Measurements from ENCODE around the gene EFR3B. TPM values are rescaled to one million over a fixed set of nuclear protein-coding genes. Genes with fewer than 3 reads are reported as not detected.

EFR3B gene
- total RNA-seq, 1 experiment from 2014 or later, result 7.9 TPM

GRCh38 chr2:25056098-25056821, 14.4 kb downstream of the EFR3B start:
- DNase-seq (ENCODE audit: low read depth, low spot score), result peak; percentile 34
- in situ Hi-C loops (cut with HindIII; ENCODE audit: low pct_unique_long_range_greater_than_20kb, low sequenced_read_pairs), result no loop called here

GRCh38 chr2:25062511-25062917, 20.6 kb downstream of the EFR3B start:
- DNase-seq (ENCODE audit: low read depth, low spot score), result peak; percentile 100
- in situ Hi-C loops (cut with HindIII; ENCODE audit: low pct_unique_long_range_greater_than_20kb, low sequenced_read_pairs), result no loop called here

GRCh38 chr2:25063876-25064660, 22.2 kb downstream of the EFR3B start:
- DNase-seq (ENCODE audit: low read depth, low spot score), result peak; percentile 41
- in situ Hi-C loops (cut with HindIII; ENCODE audit: low pct_unique_long_range_greater_than_20kb, low sequenced_read_pairs), result no loop called here

- DNase-seq (ENCODE audit: low read depth, low spot score), result no peak
- in situ Hi-C loops (cut with HindIII; ENCODE audit: low pct_unique_long_range_greater_than_20kb, low sequenced_read_pairs), result no loop called here
Observed at GRCh38 chr2:25065768-25066167, 23.9 kb downstream of the EFR3B start.

GRCh38 chr2:25066455-25066854, 24.6 kb downstream of the EFR3B start:
- in situ Hi-C loops (cut with HindIII; ENCODE audit: low pct_unique_long_range_greater_than_20kb, low sequenced_read_pairs), result no loop called here

GRCh38 chr2:25068217-25068616, 26.3 kb downstream of the EFR3B start:
- in situ Hi-C loops (cut with HindIII; ENCODE audit: low pct_unique_long_range_greater_than_20kb, low sequenced_read_pairs), result no loop called here
- DNase-seq (ENCODE audit: low read depth, low spot score), result no peak

More at GRCh38 chr2:25066455-25066854, 24.6 kb downstream of the EFR3B start:
- DNase-seq (ENCODE audit: low read depth, low spot score), result no peak

- DNase-seq (ENCODE audit: low read depth, low spot score), result no peak
- in situ Hi-C loops (cut with HindIII; ENCODE audit: low pct_unique_long_range_greater_than_20kb, low sequenced_read_pairs), result no loop called here
Observed at GRCh38 chr2:25071966-25072365, 30.1 kb downstream of the EFR3B start.

- in situ Hi-C loops (cut with HindIII; ENCODE audit: low pct_unique_long_range_greater_than_20kb, low sequenced_read_pairs), result no loop called here
Observed at GRCh38 chr2:25072606-25073005, 30.7 kb downstream of the EFR3B start.

GRCh38 chr2:25073025-25073424, 31.1 kb downstream of the EFR3B start:
- in situ Hi-C loops (cut with HindIII; ENCODE audit: low pct_unique_long_range_greater_than_20kb, low sequenced_read_pairs), result no loop called here
- no peak for DNase-seq (ENCODE audit: low read depth, low spot score)

More at GRCh38 chr2:25072606-25073005, 30.7 kb downstream of the EFR3B start:
- no peak for DNase-seq (ENCODE audit: low read depth, low spot score)

GRCh38 chr2:25073914-25074313, 32.0 kb downstream of the EFR3B start:
- in situ Hi-C loops (cut with HindIII; ENCODE audit: low pct_unique_long_range_greater_than_20kb, low sequenced_read_pairs), result no loop called here
- DNase-seq (ENCODE audit: low read depth, low spot score), result no peak

- in situ Hi-C loops (cut with HindIII; ENCODE audit: low pct_unique_long_range_greater_than_20kb, low sequenced_read_pairs), result no loop called here
- DNase-seq (ENCODE audit: low read depth, low spot score), result no peak
Observed at GRCh38 chr2:25074826-25075225, 33.0 kb downstream of the EFR3B start.

- in situ Hi-C loops (cut with HindIII; ENCODE audit: low pct_unique_long_range_greater_than_20kb, low sequenced_read_pairs), result no loop called here
- peak; percentile 81 for DNase-seq (ENCODE audit: low read depth, low spot score)
Observed at GRCh38 chr2:25076749-25077148, 34.9 kb downstream of the EFR3B start.

- in situ Hi-C loops (cut with HindIII; ENCODE audit: low pct_unique_long_range_greater_than_20kb, low sequenced_read_pairs), result no loop called here
- DNase-seq (ENCODE audit: low read depth, low spot score), result no peak
Observed at GRCh38 chr2:25077789-25078169, 35.9 kb downstream of the EFR3B start.

- DNase-seq (ENCODE audit: low read depth, low spot score), result no peak
- in situ Hi-C loops (cut with HindIII; ENCODE audit: low pct_unique_long_range_greater_than_20kb, low sequenced_read_pairs), result no loop called here
Observed at GRCh38 chr2:25078170-25079049, 36.5 kb downstream of the EFR3B start.

GRCh38 chr2:25079050-25079635, 37.3 kb downstream of the EFR3B start:
- in situ Hi-C loops (cut with HindIII; ENCODE audit: low pct_unique_long_range_greater_than_20kb, low sequenced_read_pairs), result no loop called here
- no peak for DNase-seq (ENCODE audit: low read depth, low spot score)

GRCh38 chr2:25081237-25081790, 39.4 kb downstream of the EFR3B start:
- in situ Hi-C loops (cut with HindIII; ENCODE audit: low pct_unique_long_range_greater_than_20kb, low sequenced_read_pairs), result no loop called here
- no peak for DNase-seq (ENCODE audit: low read depth, low spot score)

- no peak for DNase-seq (ENCODE audit: low read depth, low spot score)
- in situ Hi-C loops (cut with HindIII; ENCODE audit: low pct_unique_long_range_greater_than_20kb, low sequenced_read_pairs), result no loop called here
Observed at GRCh38 chr2:25082002-25082622, 40.2 kb downstream of the EFR3B start.
